Measurements from ENCODE around the gene RALGPS1.

DNA sequence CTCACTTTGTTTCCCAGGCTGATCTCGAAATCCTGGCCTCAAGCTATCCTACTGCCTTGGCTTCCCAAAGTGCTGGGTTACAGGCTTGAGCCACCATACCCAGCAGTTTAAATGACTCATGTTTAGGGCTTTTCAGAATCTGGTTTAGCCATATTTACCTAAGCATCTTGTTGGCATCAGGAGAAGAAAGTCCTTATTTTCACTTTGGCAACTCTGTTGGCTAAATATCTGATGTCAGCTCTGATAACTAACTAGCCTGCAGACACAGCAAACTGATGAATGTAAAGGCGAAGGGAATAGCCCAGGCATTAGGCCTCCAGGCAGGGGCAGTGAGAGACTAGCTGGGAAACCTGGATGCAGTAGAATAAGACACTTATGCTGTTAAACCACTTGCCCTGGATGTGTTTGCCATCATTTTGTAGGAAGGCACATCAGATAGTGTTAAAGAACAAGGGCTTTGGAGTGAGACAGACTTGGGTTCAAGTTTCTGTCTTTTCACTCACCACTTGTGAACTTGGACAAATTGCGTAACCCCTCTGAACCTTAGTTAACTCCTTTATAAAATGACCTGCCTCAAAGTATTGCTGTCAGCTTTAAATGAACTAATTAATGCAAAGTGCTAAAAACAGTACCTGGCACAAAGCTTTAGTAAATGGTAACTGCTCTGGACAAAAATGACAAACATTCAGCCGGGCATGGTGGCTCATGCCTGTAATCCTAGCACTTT, 315.3 kb downstream of the RALGPS1 start:
- TF ChIP-seq, protein P1, sequence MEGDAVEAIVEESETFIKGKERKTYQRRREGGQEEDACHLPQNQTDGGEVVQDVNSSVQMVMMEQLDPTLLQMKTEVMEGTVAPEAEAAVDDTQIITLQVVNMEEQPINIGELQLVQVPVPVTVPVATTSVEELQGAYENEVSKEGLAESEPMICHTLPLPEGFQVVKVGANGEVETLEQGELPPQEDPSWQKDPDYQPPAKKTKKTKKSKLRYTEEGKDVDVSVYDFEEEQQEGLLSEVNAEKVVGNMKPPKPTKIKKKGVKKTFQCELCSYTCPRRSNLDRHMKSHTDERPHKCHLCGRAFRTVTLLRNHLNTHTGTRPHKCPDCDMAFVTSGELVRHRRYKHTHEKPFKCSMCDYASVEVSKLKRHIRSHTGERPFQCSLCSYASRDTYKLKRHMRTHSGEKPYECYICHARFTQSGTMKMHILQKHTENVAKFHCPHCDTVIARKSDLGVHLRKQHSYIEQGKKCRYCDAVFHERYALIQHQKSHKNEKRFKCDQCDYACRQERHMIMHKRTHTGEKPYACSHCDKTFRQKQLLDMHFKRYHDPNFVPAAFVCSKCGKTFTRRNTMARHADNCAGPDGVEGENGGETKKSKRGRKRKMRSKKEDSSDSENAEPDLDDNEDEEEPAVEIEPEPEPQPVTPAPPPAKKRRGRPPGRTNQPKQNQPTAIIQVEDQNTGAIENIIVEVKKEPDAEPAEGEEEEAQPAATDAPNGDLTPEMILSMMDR (IDR thresholded peaks at IDR 0.05; ENCODE audit: low read depth, low read length), result no peak
- no peak for TF ChIP-seq EZH2phosphoT487 (IDR thresholded peaks at IDR 0.05; ENCODE audit: low read depth)

All from OCI-LY3 (cell line).